ENCODE measurements around the gene SLC6A6. TPM values are rescaled to one million over a fixed set of nuclear protein-coding genes. Genes with fewer than 3 reads are reported as not detected.

The SLC6A6 gene
- total RNA-seq, 1 experiment from 2014 or later, result 72.6 TPM

DNA sequence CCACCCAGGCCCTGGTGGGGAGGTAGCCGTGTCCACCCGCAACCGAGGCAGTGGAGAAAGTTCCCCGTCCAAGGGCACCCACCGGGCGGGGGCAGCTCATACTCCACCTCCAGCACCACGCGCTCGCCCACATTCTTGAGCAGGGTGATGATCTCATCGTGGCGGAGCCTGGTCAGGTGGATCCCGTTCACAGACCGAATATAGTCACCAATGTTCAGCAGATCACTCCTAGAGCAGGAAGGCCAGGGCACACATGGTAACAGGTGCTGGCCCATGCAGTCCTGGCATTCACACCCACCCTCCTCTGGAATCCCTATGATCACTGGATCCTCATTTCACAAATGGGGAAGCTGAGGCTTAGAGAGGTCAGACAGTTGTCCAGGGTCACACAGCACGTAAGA lies 121.9 kb downstream of the SLC6A6 start:
- H3K36me3 Mint-ChIP-seq (ENCODE audit: insufficient read depth in 1 of 3, low read depth in 3 of 3), result no peaks in the 10 kb centered on the region; a peak in 1 of 7 replicates
- no peak overlapping the region for H3K27ac ChIP-seq (ENCODE audit: insufficient read length, low read depth, low read length)
- no peak overlapping the region for H3K4me3 Mint-ChIP-seq

More for the DNA sequence above, 121.9 kb downstream of the SLC6A6 start:
- Histone ChIP-seq H2BK20ac (ENCODE audit: low read depth, low read length, poor library complexity, severe bottlenecking) (no peak overlapping the region), H2BK12ac (ENCODE audit: insufficient read length, low read depth, low read length) (no peak overlapping the region), H3K4ac (ENCODE audit: low read depth, low read length) (no peak overlapping the region), H4K20me1 (ENCODE audit: control insufficient read depth, insufficient read depth, insufficient read length) (no peaks in the 10 kb centered on the region), H3K79me1 (ENCODE audit: insufficient read depth, low read depth, low read length, poor library complexity, severe bottlenecking) (no peaks in the 10 kb centered on the region), H3K9me3 (ENCODE audit: control insufficient read depth, low read depth, low read length) (no peaks in the 10 kb centered on the region), H2BK15ac (ENCODE audit: low read depth, low read length) (no peak overlapping the region), H2BK5ac (ENCODE audit: insufficient read length, low read length) (no peak overlapping the region), H2AK5ac (ENCODE audit: insufficient read length, low read length) (no peak overlapping the region), H2BK120ac (ENCODE audit: low read depth, low read length, poor library complexity, severe bottlenecking) (no peak overlapping the region), H3T11ph (ENCODE audit: low read length) (no peak overlapping the region), H3K14ac (ENCODE audit: insufficient read depth, low read length) (no peak overlapping the region; the same call in 1 of the 2 replicates), H3K4me2 (ENCODE audit: insufficient read depth, insufficient read length, low read length) (no peak overlapping the region), H4K8ac (replicated peaks; ENCODE audit: insufficient read length, low read depth, low read length) (no peak overlapping the region), H3K9ac (ENCODE audit: extremely low read depth, insufficient read length, low read length) (no peak overlapping the region), H3K56ac (ENCODE audit: insufficient read length, low read depth, low read length) (no peak overlapping the region), H2AFZ (ENCODE audit: low read length) (no peak overlapping the region), H3K23ac (ENCODE audit: insufficient read length, low read depth, low read length) (no peak overlapping the region), H3K18ac (ENCODE audit: insufficient read length, low read depth, low read length) (no peak overlapping the region), H4K5ac (ENCODE audit: insufficient read length, low read depth, low read length) (no peak overlapping the region), H3K79me2 (ENCODE audit: insufficient read depth, low read length) (no peaks in the 10 kb centered on the region), H3K4me1 (ENCODE audit: insufficient read depth, low read length) (no peaks in the 10 kb centered on the region), H3K23me2 (ENCODE audit: insufficient read length, low read depth, low read length, poor library complexity, severe bottlenecking) (no peaks in the 10 kb centered on the region), H3K27me3 (ENCODE audit: insufficient read depth, low read length) (no peaks in the 10 kb centered on the region), H4K91ac (ENCODE audit: insufficient read length, low read depth, low read length) (no peak overlapping the region)
- Mint-ChIP-seq H3K27me3 (ENCODE audit: low read depth) (peaks cover 1% of the 10 kb centered on the region), H3K4me1 (peaks cover 12 to 18% of the 10 kb centered on the region in 2 experiments), H3K27ac (no peak overlapping the region), H3K9me3 (no peaks in the 10 kb centered on the region)
- WGBS (ENCODE audit: extremely low coverage, insufficient read length, low lambda C conversion rate), result no CpG with 5 or more reads among the region's 14 CpGs
- no peak for TF ChIP-seq CTCF (conservative IDR thresholded peaks at IDR 0.05)
- DNase-seq, result peak; percentile 20

Data from H9 (cell line).